Thyroid gland (tissue), 4 donors: ENCODE data around the gene PYGM.

ENCODE experiments used
- CTCF ChIP-seq, 6 experiments: fragments of 200-600 bp in 3 of 6; fragments of 450-650 bp in 3 of 6; sonication (generic) in 3 of 6; IDR thresholded peaks; one replicate each; pipeline ENCODE4 v1.5.1; 2016 to 2019; ENCODE audit warnings: antibody characterized with exemption in 6 of 6, mild to moderate bottlenecking in 2 of 6, inconsistent platforms in 1 of 6, moderate library complexity in 1 of 6
- POLR2A ChIP-seq, 2 donors: fragments of 450-650 bp; IDR thresholded peaks; one replicate each; pipeline ENCODE4 v1.6.1; 2017; ENCODE audit warnings: antibody characterized with exemption in 2 of 2, mild to moderate bottlenecking in 2 of 2, moderate library complexity in 1 of 2

DNA sequence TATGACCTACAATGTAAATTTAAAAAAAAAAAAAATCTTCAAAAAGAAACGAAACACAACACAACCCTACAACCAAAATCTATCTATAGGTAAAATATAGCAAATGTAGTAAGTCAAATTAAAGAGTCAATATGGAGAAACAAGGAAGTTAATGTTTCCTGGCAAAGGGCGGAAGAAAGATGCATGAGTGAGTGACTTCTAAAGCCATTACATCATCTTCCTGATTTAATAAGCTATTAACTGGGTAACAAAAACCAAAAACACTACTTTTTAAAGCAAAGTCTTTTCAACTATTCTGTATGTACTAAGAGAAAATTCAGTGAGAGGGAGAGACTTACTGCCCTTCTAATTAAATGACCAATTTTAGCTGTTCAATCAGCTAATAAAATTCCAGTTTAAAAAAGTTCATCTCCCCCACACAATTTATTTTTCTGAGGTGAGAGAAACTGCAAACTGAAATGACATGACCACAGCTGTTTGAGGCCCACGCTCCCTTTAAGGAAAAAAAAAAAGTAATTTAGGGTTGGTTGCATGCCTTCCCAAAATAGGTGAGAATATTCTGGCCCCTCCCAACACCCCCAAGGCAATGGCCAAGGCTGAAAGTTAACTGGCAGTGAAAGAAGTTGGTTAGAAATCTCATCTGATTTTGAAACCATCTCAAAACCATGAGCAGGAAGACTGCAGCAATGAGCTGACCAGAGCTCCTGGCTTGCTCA is 12.7 kb upstream of the PYGM start:
- TF ChIP-seq CTCF (IDR thresholded peaks at IDR 0.05), result no peak
- TF ChIP-seq POLR2A (IDR thresholded peaks at IDR 0.05), result no peak
